Gastrocnemius medialis (tissue), 4 donors: ENCODE data around the gene SYT13. TPM values are rescaled to one million over a fixed set of nuclear protein-coding genes. Genes with fewer than 3 reads are reported as not detected.

ENCODE experiments used
- ATAC-seq, 2 donors: fragments of 150-250 bp; one replicate each; pipeline ENCODE4 v1.9.1; 2016
- DNase-seq, 2 donors: peaks; one replicate each; pipeline ENCODE4 v3.0.0-alpha.2; 2019
- H3K27ac ChIP-seq, 4 donors: fragments of 200-600 bp; sonication (generic); 1 replicate in 1 of 4; 2 replicates in 3 of 4; pipeline ENCODE4 v1.5.1; 2016 to 2018; ENCODE audit warnings: mild to moderate bottlenecking in 2 of 4, moderate library complexity in 1 of 4
- H3K27me3 ChIP-seq, 3 donors: fragments of 200-600 bp; sonication (generic) in 2 of 3; 1 replicate in 1 of 3; 2 replicates in 2 of 3; pipeline versions ENCODE4 v1.5.1 to v1.6.0; 2016 to 2019; ENCODE audit warnings: mild to moderate bottlenecking in 1 of 3, moderate library complexity in 1 of 3
- H3K36me3 ChIP-seq, 2 donors: fragments of 200-600 bp; sonication (generic) in 1 of 2; one replicate each; pipeline ENCODE4 v1.5.1; 2017 to 2018
- H3K4me1 ChIP-seq, 2 donors: fragments of 200-600 bp; sonication (generic) in 1 of 2; one replicate each; pipeline ENCODE4 v1.5.1; 2016 to 2017; ENCODE audit warnings: mild to moderate bottlenecking in 2 of 2
- H3K4me3 ChIP-seq, 4 donors: fragments of 200-600 bp; sonication (generic) in 3 of 4; 1 replicate in 1 of 4; 2 replicates in 3 of 4; pipeline ENCODE4 v1.5.1; 2016 to 2019; ENCODE audit warnings: mild to moderate bottlenecking in 2 of 4
- H3K9me3 ChIP-seq, 3 donors: fragments of 200-600 bp; sonication (generic) in 2 of 3; 1 replicate in 1 of 3; 2 replicates in 2 of 3; pipeline ENCODE4 v1.5.1; 2016 to 2019
- CTCF ChIP-seq, 5 experiments: fragments of 450-650 bp in 3 of 5; fragments of 200-600 bp in 2 of 5; sonication (generic) in 2 of 5; IDR thresholded peaks in 4 of 5; conservative IDR thresholded peaks in 1 of 5; 1 replicate in 4 of 5; 2 replicates in 1 of 5; pipeline ENCODE4 v1.5.1; 2016 to 2019; ENCODE audit warnings: antibody characterized with exemption in 5 of 5, mild to moderate bottlenecking in 3 of 5, moderate library complexity in 3 of 5
- POLR2A ChIP-seq, 2 donors: fragments of 450-650 bp; IDR thresholded peaks; one replicate each; pipeline ENCODE4 v1.6.1; 2017; ENCODE audit warnings: antibody characterized with exemption in 2 of 2, mild to moderate bottlenecking in 2 of 2, moderate library complexity in 2 of 2
- in situ Hi-C, 4 donors: fragments of 200-750 bp; cut with MboI; loops; one replicate each; pipeline versions ENCODE4 v1.15.0 to v1.8.0; 2017; ENCODE audit warnings: low sequenced_read_pairs in 4 of 4
- intact Hi-C: fragments of 100-400 bp; cut with DNase I; formaldehyde crosslinking; loops from one replicate; pipeline ENCODE4 v1.15.1; 2023; ENCODE audit warnings: low total_unique reads
- total RNA-seq, 4 donors: library from RNA; depleted of rRNA; stranded (reverse); fragments of >200 nt; gene quantifications; one replicate each; pipeline versions ENCODE4 v1.1.0 to v1.2.3, GENCODE V29; 2016

SYT13 gene
- total RNA-seq, 4 donors from 2014 or later = 0.15 TPM; not detected in 3

GRCh38 chr11:45245218-45246045 lies 40.7 kb downstream of the SYT13 start:
- no peaks in the 10 kb centered on the region for H3K9me3 ChIP-seq
- H3K27ac ChIP-seq = no peak overlapping the region
- in situ Hi-C loops (no loop called here), intact Hi-C loops (no loop called here)
- H3K27me3 ChIP-seq = no peaks in the 10 kb centered on the region
- ATAC-seq = peak in 1 of 2 donors; percentile 75
- peaks cover 6 to 10% of the 10 kb centered on the region in 2 donors for H3K4me1 ChIP-seq
- no peak for DNase-seq
- no peak overlapping the region for H3K4me3 ChIP-seq
- H3K36me3 ChIP-seq = no peaks in the 10 kb centered on the region
- no peak for TF ChIP-seq POLR2A (IDR thresholded peaks at IDR 0.05)
- TF ChIP-seq CTCF (IDR thresholded peaks at IDR 0.05 in 4 of 5, conservative IDR thresholded peaks at IDR 0.05 in 1 of 5) = no peak

- intact Hi-C loops = no loop called here
These were observed 42.2 kb downstream of the SYT13 start for GRCh38 chr11:45243967-45244366.

GRCh38 chr11:45239733-45240132 lies 46.4 kb downstream of the SYT13 start:
- Histone ChIP-seq H3K4me1 (no peaks in the 10 kb centered on the region), H3K9me3 (no peaks in the 10 kb centered on the region), H3K36me3 (no peaks in the 10 kb centered on the region), H3K4me3 (no peak overlapping the region), H3K27me3 (peaks cover 0 to 6% (median 0%) of the 10 kb centered on the region in 3 donors), H3K27ac (no peak overlapping the region)
- intact Hi-C loops (no loop called here), in situ Hi-C loops (loop anchor here in 1 of 4 donors (10.0 kb wide), 1 partner anchor 125 kb away; no protein-coding TSS in a partner anchor)
- DNase-seq (no peak), ATAC-seq (no peak)
- TF ChIP-seq CTCF (IDR thresholded peaks at IDR 0.05 in 4 of 5, conservative IDR thresholded peaks at IDR 0.05 in 1 of 5) (no peak), POLR2A (IDR thresholded peaks at IDR 0.05) (no peak)

More at GRCh38 chr11:45243967-45244366, 42.2 kb downstream of the SYT13 start:
- in situ Hi-C loops = no loop called here
- no peak for ATAC-seq
- Histone ChIP-seq H3K36me3 (no peaks in the 10 kb centered on the region), H3K9me3 (no peaks in the 10 kb centered on the region), H3K4me1 (peaks cover 6 to 10% of the 10 kb centered on the region in 2 donors), H3K27me3 (no peaks in the 10 kb centered on the region), H3K4me3 (no peak overlapping the region), H3K27ac (no peak overlapping the region)
- TF ChIP-seq CTCF (IDR thresholded peaks at IDR 0.05 in 4 of 5, conservative IDR thresholded peaks at IDR 0.05 in 1 of 5) (no peak), POLR2A (IDR thresholded peaks at IDR 0.05) (no peak)
- no peak for DNase-seq

- DNase-seq = no peak
- no peaks in the 10 kb centered on the region for H3K4me1 ChIP-seq
- H3K9me3 ChIP-seq = no peaks in the 10 kb centered on the region
- ATAC-seq = no peak
- H3K4me3 ChIP-seq = no peak overlapping the region
- peaks cover 0 to 6% (median 0%) of the 10 kb centered on the region in 3 donors for H3K27me3 ChIP-seq
- TF ChIP-seq CTCF (IDR thresholded peaks at IDR 0.05 in 4 of 5, conservative IDR thresholded peaks at IDR 0.05 in 1 of 5) (no peak), POLR2A (IDR thresholded peaks at IDR 0.05) (no peak)
- no peaks in the 10 kb centered on the region for H3K36me3 ChIP-seq
- intact Hi-C loops (no loop called here), in situ Hi-C loops (loop anchor here in 1 of 4 donors (10.0 kb wide), 1 partner anchor 124 kb away; no protein-coding TSS in a partner anchor)
- no peak overlapping the region for H3K27ac ChIP-seq
These were observed 47.4 kb downstream of the SYT13 start for GRCh38 chr11:45238724-45239123.
